IMR-90 (cell line): ENCODE measurements around the gene LAG3. TPM values are rescaled to one million over a fixed set of nuclear protein-coding genes. Genes with fewer than 3 reads are reported as not detected.

Source experiments
- ATAC-seq: fragments of 200-7000 bp; cut with Tn5 transposase; 2 replicates; pipeline ENCODE4 v1.9.1; 2020; ENCODE audit warnings: low read depth, mild to moderate bottlenecking, moderate library complexity
- BruUV-seq: library from RNA; stranded (reverse); fragments of 400-500 nt; replicated peaks from 2 replicates; lab custom pipeline; 2021; lab: Mats Ljungman, UMichigan
- CTCF ChIA-PET: fragments of 300-600 bp; formaldehyde crosslinking; extraction: SDS; loops from one replicate; lab custom pipeline; 2021; ENCODE audit warnings: antibody characterized with exemption; lab: Yijun Ruan, JAX
- POLR2A ChIA-PET: fragments of 300-600 bp; sonication (Branson Sonifier 250); formaldehyde crosslinking; loops from one replicate; lab custom pipeline; 2022; ENCODE audit warnings: antibody characterized with exemption; ENCODE audit not compliant: unreplicated experiment; lab: Charles Lee
- DNase-seq: peaks from one replicate; pipeline ENCODE4 v3.0.0; 2013
- H2AFZ ChIP-seq: replicated peaks from 2 replicates; pipeline ENCODE3; 2013; ENCODE audit warnings: low read length, mild to moderate bottlenecking; ENCODE audit not compliant: poor library complexity
- H2AK5ac ChIP-seq: 2 replicates; pipeline ENCODE4 v1.6.1; 2013; ENCODE audit warnings: low read depth, low read length, inconsistent platforms
- H2AK9ac ChIP-seq: replicated peaks from 2 replicates; pipeline ENCODE3; 2013; ENCODE audit warnings: mild to moderate bottlenecking, low read depth, low read length, moderate library complexity; ENCODE audit not compliant: poor library complexity
- H2BK120ac ChIP-seq: 2 replicates; pipeline ENCODE4 v1.6.1; 2013; ENCODE audit warnings: low read depth, low read length, inconsistent platforms
- H2BK15ac ChIP-seq: 3 replicates; pipeline ENCODE4 v1.6.1; 2013; ENCODE audit warnings: low read depth, low read length, inconsistent platforms
- H2BK20ac ChIP-seq: 2 replicates; pipeline ENCODE4 v1.6.1; 2013; ENCODE audit warnings: low read depth, mild to moderate bottlenecking, inconsistent platforms, low read length, moderate library complexity
- H2BK5ac ChIP-seq: 2 replicates; pipeline ENCODE4 v1.6.1; 2013; ENCODE audit warnings: mild to moderate bottlenecking, low read depth, low read length, inconsistent platforms; ENCODE audit not compliant: poor library complexity, severe bottlenecking
- H3K14ac ChIP-seq: replicated peaks from 2 replicates; pipeline ENCODE4 v1.6.1; 2013; ENCODE audit warnings: low read depth, low read length, inconsistent platforms
- H3K18ac ChIP-seq: 2 replicates; pipeline ENCODE4 v1.6.1; 2013; ENCODE audit warnings: low read depth, low read length, control low read depth
- H3K23ac ChIP-seq: 2 replicates; pipeline ENCODE4 v1.6.1; 2013; ENCODE audit warnings: low read depth, low read length, inconsistent platforms
- H3K27ac ChIP-seq: 2 replicates; pipeline ENCODE4 v1.5.1; 2013; ENCODE audit warnings: mild to moderate bottlenecking, control low read depth, low read length; ENCODE audit not compliant: insufficient read depth
- H3K27me3 ChIP-seq: 2 replicates; pipeline ENCODE4 v1.6.1; 2013; ENCODE audit warnings: low read length; ENCODE audit not compliant: control insufficient read depth, insufficient read depth
- H3K36me3 ChIP-seq: 2 replicates; pipeline ENCODE4 v1.6.1; 2013; ENCODE audit warnings: low read length, mixed read lengths; ENCODE audit not compliant: control insufficient read depth, insufficient read depth
- H3K4ac ChIP-seq: 2 replicates; pipeline ENCODE4 v1.6.1; 2013; ENCODE audit warnings: low read depth, low read length, inconsistent platforms
- H3K4me1 ChIP-seq: 2 replicates; pipeline ENCODE4 v1.6.1; 2013; ENCODE audit warnings: low read length, mixed read lengths; ENCODE audit not compliant: control insufficient read depth, insufficient read depth
- H3K4me2 ChIP-seq: 2 replicates; pipeline ENCODE4 v1.6.1; 2013; ENCODE audit warnings: low read depth, mild to moderate bottlenecking, control low read depth, low read length, moderate library complexity
- H3K4me3 ChIP-seq: 2 replicates; pipeline ENCODE4 v1.5.1; 2013; ENCODE audit warnings: low read depth, mild to moderate bottlenecking, control low read depth, low read length, moderate library complexity; ENCODE audit not compliant: insufficient read depth
- H3K56ac ChIP-seq: 2 replicates; pipeline ENCODE4 v1.6.1; 2013; ENCODE audit warnings: low read length, inconsistent platforms; ENCODE audit not compliant: insufficient read depth; ENCODE audit errors: extremely low read depth
- H3K79me1 ChIP-seq, 2 experiments: 2 replicates each; pipeline ENCODE4 v1.6.1; 2013; ENCODE audit warnings: low read length in 2 of 2, inconsistent platforms in 1 of 2, low read depth in 1 of 2
- H3K9ac ChIP-seq: 2 replicates; pipeline ENCODE4 v1.6.1; 2013; ENCODE audit warnings: low read depth, low read length, control low read depth
- H3K9me1 ChIP-seq: 2 replicates; pipeline ENCODE4 v1.6.1; 2013; ENCODE audit warnings: low read length, inconsistent platforms; ENCODE audit not compliant: insufficient read depth
- H3K9me3 ChIP-seq: 2 replicates; pipeline ENCODE4 v1.6.1; 2013; ENCODE audit warnings: low read length; ENCODE audit not compliant: control insufficient read depth, insufficient read depth
- H4K20me1 ChIP-seq: 2 replicates; pipeline ENCODE4 v1.6.1; 2013; ENCODE audit warnings: low read length, inconsistent platforms; ENCODE audit not compliant: insufficient read depth
- H4K5ac ChIP-seq: 2 replicates; pipeline ENCODE4 v1.6.1; 2013; ENCODE audit warnings: mild to moderate bottlenecking, low read depth, low read length, control low read depth
- H4K8ac ChIP-seq, 2 experiments: 2 replicates each; pipeline ENCODE4 v1.6.1; 2013; ENCODE audit warnings: low read depth in 2 of 2, low read length in 2 of 2, control low read depth in 1 of 2, inconsistent platforms in 1 of 2
- H4K91ac ChIP-seq: 2 replicates; pipeline ENCODE4 v1.6.1; 2013; ENCODE audit warnings: low read depth, low read length, inconsistent platforms; ENCODE audit not compliant: insufficient read depth
- BHLHE40 ChIP-seq: fragments of 150-350 bp; IDR thresholded peaks from 2 replicates; pipeline ENCODE4 v1.6.1; 2016; ENCODE audit warnings: mild to moderate bottlenecking, low read depth, low read length
- FOS ChIP-seq: fragments of 150-350 bp; IDR thresholded peaks from 2 replicates; pipeline ENCODE4 v1.6.1; 2016; ENCODE audit warnings: low read depth, low read length
- MAFK ChIP-seq: IDR thresholded peaks from 2 replicates; pipeline ENCODE4 v1.6.1; 2012; ENCODE audit warnings: low read depth, low read length, improper control_type of control experiment
- MAZ ChIP-seq: IDR thresholded peaks from 2 replicates; pipeline ENCODE4 v1.6.1; 2012; ENCODE audit warnings: low read depth, mild to moderate bottlenecking, low read length, improper control_type of control experiment, moderate library complexity, borderline replicate concordance
- MXI1 ChIP-seq: IDR thresholded peaks from 2 replicates; pipeline ENCODE4 v1.6.1; 2012; ENCODE audit warnings: low read depth, mild to moderate bottlenecking, low read length, moderate library complexity, borderline replicate concordance
- POLR2A ChIP-seq: IDR thresholded peaks from 2 replicates; pipeline ENCODE4 v1.6.1; 2012; ENCODE audit warnings: mild to moderate bottlenecking, low read depth, low read length
- RAD21 ChIP-seq: IDR thresholded peaks from 2 replicates; pipeline ENCODE4 v1.6.1; 2012; ENCODE audit warnings: low read length, improper control_type of control experiment
- RCOR1 ChIP-seq: IDR thresholded peaks from 2 replicates; pipeline ENCODE4 v1.6.1; 2012; ENCODE audit warnings: mild to moderate bottlenecking, low read length, improper control_type of control experiment; ENCODE audit not compliant: insufficient replicate concordance
- RFX5 ChIP-seq: IDR thresholded peaks from 2 replicates; pipeline ENCODE4 v1.8.0; 2012; ENCODE audit warnings: low read depth, mild to moderate bottlenecking, low read length, moderate library complexity
- SMC3 ChIP-seq: fragments of 150-350 bp; IDR thresholded peaks from 2 replicates; pipeline ENCODE4 v1.6.1; 2016; ENCODE audit warnings: low read depth, mild to moderate bottlenecking, antibody characterized with exemption, low read length, moderate library complexity
- USF2 ChIP-seq: fragments of 150-350 bp; IDR thresholded peaks from 2 replicates; pipeline ENCODE4 v1.6.1; 2017; ENCODE audit warnings: mild to moderate bottlenecking, antibody characterized with exemption, low read length, low read depth
- WGBS, 2 experiments: methylation state at CpG; one replicate each; pipeline versions ENCODE4 v1.1.5 to v1.1.7; 2013; ENCODE audit warnings: missing lambda C conversion rate in 2 of 2; ENCODE audit not compliant: insufficient read length in 1 of 2; ENCODE audit errors: extremely low coverage in 2 of 2; 5-methylcytosine and 5-hydroxymethylcytosine counted together
- dilution Hi-C: fragments of 300-500 bp; cut with HindIII; formaldehyde crosslinking; loops from one replicate; pipeline ENCODE4 v1.14.3; 2018; ENCODE audit warnings: low sequenced_read_pairs; ENCODE audit not compliant: unreplicated experiment
- in situ Hi-C: fragments of 300-500 bp; cut with MboI; formaldehyde crosslinking; loops from 3 replicates; pipeline ENCODE4 v1.14.3; 2019; ENCODE audit warnings: low sequenced_read_pairs, inconsistent platforms, mixed read lengths
- intact Hi-C: fragments of 100-400 bp; cut with micrococcal nuclease; formaldehyde crosslinking; loops from 2 replicates; pipeline ENCODE4 v1.10.0; 2022
- polyA plus RNA-seq, 3 experiments: library from polyadenylated mRNA; depleted of rRNA; stranded (reverse); fragments of >200 nt; gene quantifications; 2 replicates each; pipeline ENCODE4 v1.2.3, GENCODE V29; 2012; ENCODE audit warnings: low replicate concordance in 1 of 3
- total RNA-seq: library from RNA; depleted of rRNA; stranded (reverse); fragments of >200 nt; gene quantifications from 2 replicates; pipeline ENCODE4 v1.2.3, GENCODE V29; 2012

Gene LAG3
- total and polyA plus RNA-seq, 2 of the 4 experiments (the other 2 are of a cell fraction), result 0.41 TPM; not detected in 1

- no peak overlapping the region for H2BK5ac ChIP-seq
- H3K18ac ChIP-seq, result no peak overlapping the region
- ChIA-PET CTCF (interaction anchor here (0.6 kb wide), 2 partner anchors 64 to 183 kb away, joined by 3 read pairs; no protein-coding TSS in a partner anchor), POLR2A (no interaction called here)
- DNase-seq, result no peak
- H3K14ac ChIP-seq, result no peak overlapping the region
- 57% methylated on average over 1 of the region's 1 CpG; no CpG with 5 or more reads in 1 of the 2 experiments for WGBS, 2 experiments
- no peaks in the 10 kb centered on the region for H4K20me1 ChIP-seq
- no peak overlapping the region for H2BK15ac ChIP-seq
- H2BK120ac ChIP-seq, result no peak overlapping the region
- H3K9ac ChIP-seq, result no peak overlapping the region
- H3K4me3 ChIP-seq, result no peak overlapping the region
- no peaks in the 10 kb centered on the region for H3K4me1 ChIP-seq
- no peak overlapping the region for H3K23ac ChIP-seq
- no peaks in the 10 kb centered on the region for H3K79me1 ChIP-seq
- no peak overlapping the region for H3K4me2 ChIP-seq
- H3K9me1 ChIP-seq, result no peaks in the 10 kb centered on the region
- 0 out of 2 replicates have a peak, but pooled peaks cover 2% of the 10 kb centered on the region for H3K27me3 ChIP-seq
- H4K5ac ChIP-seq, result no peak overlapping the region
- no peak overlapping the region for H3K4ac ChIP-seq
- no peak overlapping the region for H2BK20ac ChIP-seq
- BruUV-seq, result no TSS peak
- no peak overlapping the region for H4K8ac ChIP-seq
- dilution Hi-C loops, result no loop called here
- TF ChIP-seq POLR2A (no peak), USF2 (no peak), RAD21 (no peak), BHLHE40 (no peak), MAZ (no peak), SMC3 (no peak), RFX5 (no peak), FOS (no peak), RCOR1 (no peak), MAFK (no peak), MXI1 (no peak)
- H4K91ac ChIP-seq, result no peak overlapping the region
- no peak overlapping the region for H3K27ac ChIP-seq
- H3K36me3 ChIP-seq, result no peaks in the 10 kb centered on the region
- no peak overlapping the region for H3K56ac ChIP-seq
- peak; percentile 35; the same call in 1 of the 2 replicates for ATAC-seq
- intact Hi-C loops, result no loop called here
- no peak overlapping the region for H2AFZ ChIP-seq
- in situ Hi-C loops, result no loop called here
- no peak overlapping the region for H2AK9ac ChIP-seq
- no peak overlapping the region for H2AK5ac ChIP-seq
- no peaks in the 10 kb centered on the region for H3K9me3 ChIP-seq
Measured at GRCh38 chr12:6810758-6811157, 38.4 kb downstream of the LAG3 start.
